ENCODE measurements around the gene PCDH9.
"Not testable (repeated sequence)": the region's sequence is repeated elsewhere in the genome, so short reads cannot be mapped to it uniquely, and the experiment has no call there.

PCDH9 gene

DNA sequence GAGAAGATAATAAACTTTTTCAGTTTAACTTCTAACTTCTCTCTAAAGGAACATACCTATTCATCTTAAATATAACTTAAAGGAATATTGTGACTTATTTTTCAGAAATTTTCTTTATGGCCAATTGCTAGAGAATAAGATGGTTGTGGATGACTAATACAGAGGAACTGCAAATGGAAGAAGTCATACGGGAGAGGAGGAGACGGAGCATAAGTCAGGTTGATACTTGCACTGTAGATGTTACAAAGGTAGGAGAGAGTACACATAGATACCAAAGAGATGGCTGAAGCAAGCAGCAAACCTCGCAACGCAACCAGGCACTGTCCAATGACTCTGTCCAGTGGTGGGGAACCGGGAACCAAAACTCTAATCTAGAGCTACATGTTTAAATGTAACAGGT lies 963.4 kb downstream of the PCDH9 start:
- Histone ChIP-seq H3K9ac (ENCODE audit: low read depth in 1 of 2, low read length in 2 of 2) (no peak overlapping the region), H3K27me3 (ENCODE audit: control insufficient read depth in 1 of 2, insufficient read depth in 2 of 2, low read length in 2 of 2) (no peaks in the 10 kb centered on the region), H3K9me3 (ENCODE audit: control insufficient read depth in 1 of 2, low read length in 2 of 2) (peaks cover 0 to 8% of the 10 kb centered on the region in 2 donors), H3K36me3 (ENCODE audit: control insufficient read depth in 1 of 2, insufficient read depth in 2 of 2, low read length in 2 of 2) (no peaks in the 10 kb centered on the region), H3K27ac (ENCODE audit: low read depth, low read length) (no peak overlapping the region), H3K4me1 (ENCODE audit: control insufficient read depth in 1 of 2, insufficient read depth in 2 of 2, low read length in 2 of 2) (no peaks in the 10 kb centered on the region), H3K4me3 (ENCODE audit: low read depth in 1 of 2, low read length in 2 of 2) (no peak overlapping the region)

DNA sequence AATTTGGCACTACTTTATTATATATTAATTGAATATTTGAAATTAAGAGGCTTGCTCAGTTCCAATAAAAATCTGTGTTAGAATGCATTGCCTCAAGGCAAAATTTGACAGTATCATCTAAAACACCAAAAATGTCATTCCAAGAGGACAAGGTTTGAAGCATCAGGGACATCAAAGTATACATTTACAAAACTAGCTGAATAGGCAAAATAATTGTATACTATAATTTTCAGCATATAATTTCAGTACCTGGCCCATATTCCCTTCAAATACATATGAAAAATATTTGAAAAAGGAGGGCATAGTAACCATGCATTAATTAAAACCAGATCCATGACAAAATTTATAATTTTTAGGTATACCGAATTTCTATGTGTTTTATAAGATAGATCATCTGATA lies 963.8 kb downstream of the PCDH9 start:
- no peaks in the 10 kb centered on the region for H3K36me3 ChIP-seq (ENCODE audit: control insufficient read depth in 1 of 2, insufficient read depth in 2 of 2, low read length in 2 of 2)
- no peak overlapping the region for H3K9ac ChIP-seq (ENCODE audit: low read depth in 1 of 2, low read length in 2 of 2)
- H3K9me3 ChIP-seq (ENCODE audit: control insufficient read depth in 1 of 2, low read length in 2 of 2): peaks cover 0 to 8% of the 10 kb centered on the region in 2 donors
- H3K27ac ChIP-seq (ENCODE audit: low read depth, low read length): no peak overlapping the region
- no peak overlapping the region for H3K4me3 ChIP-seq (ENCODE audit: low read depth in 1 of 2, low read length in 2 of 2)
- H3K27me3 ChIP-seq (ENCODE audit: control insufficient read depth in 1 of 2, insufficient read depth in 2 of 2, low read length in 2 of 2): no peaks in the 10 kb centered on the region
- H3K4me1 ChIP-seq (ENCODE audit: control insufficient read depth in 1 of 2, insufficient read depth in 2 of 2, low read length in 2 of 2): no peaks in the 10 kb centered on the region

DNA sequence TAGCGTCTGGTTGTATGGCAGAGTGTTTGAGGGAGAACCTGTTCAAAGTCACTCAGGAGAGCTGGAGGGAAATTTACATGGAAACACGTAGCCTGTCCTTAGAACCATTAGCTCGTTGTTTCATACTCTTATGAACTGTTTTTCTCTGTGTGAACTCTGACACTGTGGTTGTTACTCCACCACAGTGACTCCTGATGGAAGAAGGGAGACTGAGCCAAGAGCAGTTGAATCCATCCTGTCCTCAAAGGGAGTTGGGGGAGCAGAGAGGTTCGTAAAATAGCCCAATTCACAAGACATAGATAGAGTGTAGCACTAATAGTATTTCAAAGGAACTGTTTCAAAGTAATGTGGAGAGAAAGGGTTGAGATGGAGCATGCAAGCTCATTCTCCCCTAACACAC lies 964.8 kb downstream of the PCDH9 start:
- Histone ChIP-seq H3K4me1 (ENCODE audit: control insufficient read depth in 1 of 2, insufficient read depth in 2 of 2, low read length in 2 of 2) (no peaks in the 10 kb centered on the region), H3K9ac (ENCODE audit: low read depth in 1 of 2, low read length in 2 of 2) (no peak overlapping the region), H3K27me3 (ENCODE audit: control insufficient read depth in 1 of 2, insufficient read depth in 2 of 2, low read length in 2 of 2) (no peaks in the 10 kb centered on the region), H3K4me3 (ENCODE audit: low read depth in 1 of 2, low read length in 2 of 2) (no peak overlapping the region), H3K36me3 (ENCODE audit: control insufficient read depth in 1 of 2, insufficient read depth in 2 of 2, low read length in 2 of 2) (no peaks in the 10 kb centered on the region), H3K27ac (ENCODE audit: low read depth, low read length) (no peak overlapping the region), H3K9me3 (ENCODE audit: control insufficient read depth in 1 of 2, low read length in 2 of 2) (peaks cover 0 to 9% of the 10 kb centered on the region in 2 donors)

DNA sequence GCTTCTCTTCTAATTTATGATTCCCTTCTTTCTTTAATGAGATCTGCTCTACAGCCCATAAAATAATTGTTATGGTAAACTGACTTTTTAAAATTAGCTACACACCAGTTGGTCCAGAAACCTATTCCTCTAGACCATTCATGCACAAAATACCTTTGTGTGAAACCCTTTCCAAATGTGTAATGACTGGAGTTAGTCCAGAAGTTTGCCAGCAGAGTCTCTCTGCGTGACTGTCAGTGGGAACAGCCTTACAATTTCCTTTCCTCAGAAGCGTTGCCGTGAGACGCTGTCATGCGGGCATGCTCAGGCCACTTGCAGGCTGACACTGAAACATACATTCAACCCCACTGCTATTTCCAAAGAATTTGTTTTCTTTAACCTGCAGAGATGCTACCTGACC lies 965.2 kb downstream of the PCDH9 start:
- no peaks in the 10 kb centered on the region for H3K27me3 ChIP-seq (ENCODE audit: control insufficient read depth in 1 of 2, insufficient read depth in 2 of 2, low read length in 2 of 2)
- H3K9me3 ChIP-seq (ENCODE audit: control insufficient read depth in 1 of 2, low read length in 2 of 2): peaks cover 1 to 13% of the 10 kb centered on the region in 2 donors
- H3K4me1 ChIP-seq (ENCODE audit: control insufficient read depth in 1 of 2, insufficient read depth in 2 of 2, low read length in 2 of 2): no peaks in the 10 kb centered on the region
- H3K9ac ChIP-seq (ENCODE audit: low read depth in 1 of 2, low read length in 2 of 2): no peak overlapping the region
- H3K27ac ChIP-seq (ENCODE audit: low read depth, low read length): no peak overlapping the region
- H3K36me3 ChIP-seq (ENCODE audit: control insufficient read depth in 1 of 2, insufficient read depth in 2 of 2, low read length in 2 of 2): no peaks in the 10 kb centered on the region
- no peak overlapping the region for H3K4me3 ChIP-seq (ENCODE audit: low read depth in 1 of 2, low read length in 2 of 2)

DNA sequence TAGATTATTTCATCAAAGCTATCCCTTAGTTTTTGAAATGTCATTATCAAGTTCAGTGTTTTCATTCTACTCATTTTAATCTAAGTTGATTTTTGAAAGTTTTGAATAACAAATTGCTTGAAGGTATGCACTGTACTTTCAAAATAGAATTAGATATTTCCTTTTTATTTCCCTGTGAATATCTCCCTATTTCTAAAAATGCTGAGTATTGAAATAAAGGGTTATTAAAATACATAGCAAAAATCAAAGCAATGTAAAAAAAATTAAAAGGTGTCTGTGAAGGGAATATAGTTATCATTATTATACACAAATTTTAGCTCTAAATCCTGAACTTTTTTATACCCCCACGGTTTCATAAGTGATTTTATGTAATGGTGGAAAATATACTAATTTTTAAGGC lies 967.8 kb downstream of the PCDH9 start:
- H3K9me3 ChIP-seq (ENCODE audit: control insufficient read depth in 1 of 2, low read length in 2 of 2): peaks cover 4 to 7% of the 10 kb centered on the region in 2 donors
- H3K36me3 ChIP-seq (ENCODE audit: control insufficient read depth in 1 of 2, insufficient read depth in 2 of 2, low read length in 2 of 2): no peaks in the 10 kb centered on the region
- H3K27me3 ChIP-seq (ENCODE audit: control insufficient read depth in 1 of 2, insufficient read depth in 2 of 2, low read length in 2 of 2): no peaks in the 10 kb centered on the region
- H3K4me3 ChIP-seq (ENCODE audit: low read depth in 1 of 2, low read length in 2 of 2): no peak overlapping the region
- H3K27ac ChIP-seq (ENCODE audit: low read depth, low read length): no peak overlapping the region
- H3K9ac ChIP-seq (ENCODE audit: low read depth in 1 of 2, low read length in 2 of 2): no peak overlapping the region
- H3K4me1 ChIP-seq (ENCODE audit: control insufficient read depth in 1 of 2, insufficient read depth in 2 of 2, low read length in 2 of 2): no peaks in the 10 kb centered on the region

DNA sequence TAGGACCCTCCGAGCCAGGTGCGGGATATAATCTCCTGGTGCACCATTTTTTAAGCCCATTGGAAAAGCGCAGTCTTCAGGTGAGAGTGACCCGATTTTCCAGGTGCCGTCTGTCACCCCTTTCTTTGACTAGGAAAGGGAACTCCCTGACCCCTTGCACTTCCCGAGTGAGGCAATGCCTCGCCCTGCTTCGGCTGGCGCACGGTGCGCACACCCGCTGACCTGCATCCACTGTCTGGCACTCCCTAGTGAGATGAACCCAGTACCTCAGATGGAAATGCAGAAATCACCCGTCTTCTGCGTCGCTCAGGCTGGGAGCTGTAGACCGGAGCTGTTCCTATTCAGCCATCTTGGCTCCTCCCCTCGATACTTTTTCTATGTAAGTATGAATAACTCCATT lies 970.7 kb downstream of the PCDH9 start:
- H3K4me1 ChIP-seq (ENCODE audit: control insufficient read depth in 1 of 2, insufficient read depth in 2 of 2, low read length in 2 of 2); H3K4me3 ChIP-seq (ENCODE audit: low read depth in 1 of 2, low read length in 2 of 2); H3K36me3 ChIP-seq (ENCODE audit: control insufficient read depth in 1 of 2, insufficient read depth in 2 of 2, low read length in 2 of 2); H3K9ac ChIP-seq (ENCODE audit: low read depth in 1 of 2, low read length in 2 of 2); H3K27ac ChIP-seq (ENCODE audit: low read depth, low read length); H3K9me3 ChIP-seq (ENCODE audit: control insufficient read depth in 1 of 2, low read length in 2 of 2); H3K27me3 ChIP-seq (ENCODE audit: control insufficient read depth in 1 of 2, insufficient read depth in 2 of 2, low read length in 2 of 2): not testable (repeated sequence)
